Loucy (cell line): ENCODE measurements around the gene COL6A2.

Source experiments
- CTCF ChIP-seq: fragments of 200-600 bp; sonication (generic); conservative IDR thresholded peaks from 2 replicates; pipeline ENCODE4 v1.5.1; 2014; ENCODE audit warnings: mild to moderate bottlenecking, antibody characterized with exemption, low read length
- EZH2phosphoT487 ChIP-seq: fragments of 200-600 bp; IDR thresholded peaks from 2 replicates; pipeline ENCODE4 v1.6.1; 2018; ENCODE audit warnings: antibody characterized with exemption, mild to moderate bottlenecking, moderate library complexity, borderline replicate concordance

- TF ChIP-seq CTCF, result no peak
- no peak for TF ChIP-seq EZH2phosphoT487
These were observed 610 bp downstream of the COL6A2 start for GRCh38 chr21:46098303-46099141.
